Measurements from ENCODE around the gene FGFBP3.

The FGFBP3 gene, protein sequence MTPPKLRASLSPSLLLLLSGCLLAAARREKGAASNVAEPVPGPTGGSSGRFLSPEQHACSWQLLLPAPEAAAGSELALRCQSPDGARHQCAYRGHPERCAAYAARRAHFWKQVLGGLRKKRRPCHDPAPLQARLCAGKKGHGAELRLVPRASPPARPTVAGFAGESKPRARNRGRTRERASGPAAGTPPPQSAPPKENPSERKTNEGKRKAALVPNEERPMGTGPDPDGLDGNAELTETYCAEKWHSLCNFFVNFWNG
- total RNA-seq, result 4.4 to 7.5 reads per million in 2 donors

- DNase-seq, result no peak
Measured at GRCh38 chr10:91909117-91909677, at the start of gene FGFBP3. FGFBP3 (minus strand) TSS chr10:91909486; CDS start chr10:91908969, 517 bp downstream.

DNA sequence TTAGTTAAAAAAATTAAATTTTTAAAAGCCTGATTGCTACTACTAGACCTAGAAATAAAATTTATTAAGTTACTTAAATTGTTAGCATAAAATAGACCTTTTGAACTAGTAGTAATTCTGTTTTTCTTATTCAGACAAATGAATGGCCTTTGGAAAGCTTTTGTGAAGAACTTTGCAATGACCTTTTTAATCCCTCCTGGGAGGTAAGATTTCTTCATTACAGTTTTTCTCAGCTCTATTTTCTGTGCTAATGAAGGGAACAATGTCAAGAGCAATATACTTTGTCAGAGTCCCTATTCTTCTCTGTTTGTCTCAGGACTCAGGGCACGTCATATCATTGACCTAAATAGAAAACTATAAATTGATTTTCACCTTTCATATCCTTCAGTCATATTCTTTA, 47.8 kb upstream of the FGFBP3 start:
- no peak for DNase-seq

GRCh38 chr10:91955114-91955513, 45.8 kb upstream of the FGFBP3 start:
- DNase-seq, result no peak

GRCh38 chr10:91953600-91954160, 44.4 kb upstream of the FGFBP3 start:
- DNase-seq, result no peak

GRCh38 chr10:91944880-91945630, 35.8 kb upstream of the FGFBP3 start:
- no peak for DNase-seq

DNA sequence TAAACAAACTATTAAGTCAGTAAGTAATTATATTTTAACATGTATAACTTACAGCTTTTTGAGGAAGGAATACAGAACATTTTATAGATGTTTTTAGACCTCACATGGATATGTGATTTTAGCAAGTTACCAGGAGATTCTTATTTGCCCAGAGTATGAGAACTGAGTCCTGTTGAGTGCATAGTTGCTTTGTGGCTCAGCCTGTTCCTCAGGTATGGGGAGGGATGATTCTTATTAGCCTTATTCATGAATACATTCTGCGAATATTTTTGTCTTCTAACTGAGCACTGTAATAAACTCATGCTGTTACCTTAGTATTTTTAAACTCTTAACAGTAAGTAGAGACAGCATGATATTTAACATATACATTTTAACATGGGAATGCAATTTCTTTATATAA, 32.1 kb upstream of the FGFBP3 start:
- no peak for DNase-seq

- DNase-seq, result no peak
Measured at GRCh38 chr10:91939653-91940052, 30.4 kb upstream of the FGFBP3 start.

DNA sequence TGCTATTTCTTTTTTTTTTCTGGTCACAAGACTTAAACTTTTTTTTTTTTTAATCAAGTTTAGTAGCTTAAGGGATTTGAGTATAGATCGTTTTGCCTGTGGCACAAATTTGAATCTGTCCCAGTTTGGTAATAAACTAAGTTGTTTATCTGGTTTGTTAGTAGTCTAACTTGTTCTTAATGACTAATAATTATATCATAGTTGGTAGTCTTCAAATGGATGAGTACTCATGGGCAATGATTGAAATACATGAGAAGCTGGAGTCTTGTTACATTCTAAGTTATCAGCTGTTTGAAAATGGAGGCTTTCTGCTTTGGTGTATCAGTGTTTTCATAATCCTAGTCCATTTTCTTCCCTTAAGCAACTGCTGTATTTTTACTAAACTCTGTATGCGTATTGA, 26.6 kb upstream of the FGFBP3 start:
- DNase-seq, result no peak

GRCh38 chr10:91932737-91933136, 23.5 kb upstream of the FGFBP3 start:
- no peak for DNase-seq

DNA sequence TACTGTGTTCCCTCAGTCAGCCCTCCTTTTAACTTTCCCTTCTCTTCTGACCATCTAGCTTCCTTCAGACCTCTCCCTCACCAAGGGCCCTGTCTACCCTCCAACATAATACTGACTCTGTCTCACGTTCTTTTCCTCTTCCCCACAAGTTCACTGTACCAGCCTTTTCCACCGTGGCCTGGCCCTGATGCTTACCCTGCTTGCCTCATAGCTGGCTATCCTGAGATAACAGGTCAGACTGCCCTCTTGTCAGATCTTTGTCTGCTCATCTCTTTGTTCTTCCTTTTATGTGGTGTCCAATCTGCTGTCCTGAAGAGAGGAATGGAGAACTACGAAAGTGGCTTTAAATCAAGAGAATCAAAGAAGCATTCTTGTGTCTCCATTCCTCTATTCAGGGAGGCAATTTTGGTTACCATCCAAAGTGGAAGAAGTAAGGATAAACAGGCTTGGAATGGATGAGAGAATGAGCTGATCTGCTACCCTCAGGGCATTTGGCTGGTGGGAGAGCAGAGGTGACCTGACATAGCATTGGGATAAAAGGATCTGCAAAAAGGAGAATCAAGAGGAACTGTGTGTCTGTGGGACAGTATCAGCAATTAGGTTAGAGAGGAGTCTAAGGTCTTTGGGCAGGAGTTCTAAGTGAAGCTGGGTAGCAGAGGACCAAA, 22.4 kb upstream of the FGFBP3 start:
- DNase-seq, result no peak

DNA sequence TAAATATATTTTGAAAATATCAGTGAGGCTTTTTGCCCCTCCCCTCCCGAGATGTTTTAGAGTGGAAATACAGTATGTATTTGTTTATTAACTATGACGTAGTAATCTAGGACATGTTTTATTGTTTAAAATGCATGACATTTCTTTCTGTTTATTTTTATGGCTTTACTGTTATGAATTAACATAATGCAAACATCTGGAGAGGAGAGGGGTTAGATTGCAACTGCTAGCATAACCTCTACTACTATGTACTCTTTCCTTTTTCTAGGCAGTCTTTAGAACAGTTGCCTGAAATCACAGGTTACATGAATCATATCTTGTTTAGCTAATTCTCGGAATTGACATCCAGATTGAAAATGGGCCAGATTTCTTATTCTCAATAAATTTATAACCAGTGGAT, 21.7 kb upstream of the FGFBP3 start:
- no peak for DNase-seq

DNA sequence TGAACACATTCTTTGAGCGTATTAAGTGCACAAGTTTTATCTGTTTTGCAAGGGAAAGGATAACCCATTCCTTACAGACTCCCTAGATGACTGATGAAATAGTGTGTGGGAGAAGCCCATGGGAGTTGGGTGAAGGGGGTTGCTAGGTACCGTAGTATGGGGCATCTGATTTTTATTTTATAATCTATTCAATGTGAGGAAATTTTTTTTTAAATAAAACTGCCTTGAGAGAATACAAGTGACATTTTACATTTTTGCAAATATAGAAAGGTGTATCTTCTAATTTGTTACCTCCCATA, 15.7 kb upstream of the FGFBP3 start:
- no peak for DNase-seq

- DNase-seq, result no peak
Measured at GRCh38 chr10:91924212-91925021, 15.1 kb upstream of the FGFBP3 start.

GRCh38 chr10:91923371-91924211, 14.3 kb upstream of the FGFBP3 start, which contains the start of gene BTAF1:
BTAF1 (plus strand) TSS chr10:91923770; CDS start chr10:91924077, 307 bp downstream.
- peak; percentile 81 for DNase-seq

DNA sequence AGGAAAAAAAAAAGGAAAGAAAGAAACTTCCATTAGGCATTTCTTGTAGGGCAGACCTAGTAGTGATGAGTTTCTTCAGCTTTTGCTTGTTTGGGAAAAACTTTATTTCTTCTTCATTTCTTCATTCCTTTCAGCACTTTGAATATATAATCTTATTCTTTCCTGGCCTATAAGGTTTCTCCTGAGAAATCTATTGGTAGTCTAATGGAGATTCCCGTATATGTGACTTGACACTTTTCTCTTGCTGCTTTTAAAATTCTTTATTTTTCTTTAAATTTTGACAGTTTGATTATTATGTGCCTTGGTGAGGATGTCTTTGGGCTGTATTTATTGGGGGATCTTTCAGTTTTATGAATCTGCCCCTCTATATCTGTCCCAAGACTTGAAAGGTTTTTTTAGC, 10.4 kb upstream of the FGFBP3 start:
- DNase-seq, result no peak

- no peak for DNase-seq
Measured at GRCh38 chr10:91910467-91910866, 1.2 kb upstream of the FGFBP3 start.

GRCh38 chr10:91908337-91909116, 759 bp downstream of the FGFBP3 start:
- peak; percentile 57 for DNase-seq

DNA sequence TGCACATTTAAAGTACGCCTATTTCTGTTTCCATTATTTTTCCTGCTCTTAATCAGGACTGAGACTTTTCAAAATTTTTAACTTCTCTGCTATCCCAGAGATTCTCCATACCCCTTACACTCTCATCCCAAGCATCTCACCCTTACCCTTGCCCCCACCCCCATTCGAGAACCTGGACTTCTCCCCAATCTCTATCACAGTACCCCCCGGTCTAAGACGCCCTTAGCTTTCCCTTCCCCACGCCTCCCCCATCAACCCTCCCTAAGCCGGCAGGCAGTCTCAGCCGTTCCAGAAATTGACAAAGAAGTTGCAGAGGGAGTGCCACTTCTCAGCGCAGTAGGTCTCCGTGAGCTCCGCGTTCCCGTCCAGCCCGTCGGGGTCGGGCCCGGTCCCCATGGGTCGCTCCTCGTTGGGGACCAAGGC, 1.4 kb downstream of the FGFBP3 start:
- DNase-seq, result no peak

- no peak for DNase-seq
Measured at GRCh38 chr10:91907033-91907594, 2.2 kb downstream of the FGFBP3 start.
